NCI-H526 (cell line): ENCODE data around the gene RAI14.

Source experiments
- DNase-seq, 2 experiments: peaks; one replicate each; lab custom pipeline; 2025; lab: John Stamatoyannopoulos, UW

RAI14 gene

DNA sequence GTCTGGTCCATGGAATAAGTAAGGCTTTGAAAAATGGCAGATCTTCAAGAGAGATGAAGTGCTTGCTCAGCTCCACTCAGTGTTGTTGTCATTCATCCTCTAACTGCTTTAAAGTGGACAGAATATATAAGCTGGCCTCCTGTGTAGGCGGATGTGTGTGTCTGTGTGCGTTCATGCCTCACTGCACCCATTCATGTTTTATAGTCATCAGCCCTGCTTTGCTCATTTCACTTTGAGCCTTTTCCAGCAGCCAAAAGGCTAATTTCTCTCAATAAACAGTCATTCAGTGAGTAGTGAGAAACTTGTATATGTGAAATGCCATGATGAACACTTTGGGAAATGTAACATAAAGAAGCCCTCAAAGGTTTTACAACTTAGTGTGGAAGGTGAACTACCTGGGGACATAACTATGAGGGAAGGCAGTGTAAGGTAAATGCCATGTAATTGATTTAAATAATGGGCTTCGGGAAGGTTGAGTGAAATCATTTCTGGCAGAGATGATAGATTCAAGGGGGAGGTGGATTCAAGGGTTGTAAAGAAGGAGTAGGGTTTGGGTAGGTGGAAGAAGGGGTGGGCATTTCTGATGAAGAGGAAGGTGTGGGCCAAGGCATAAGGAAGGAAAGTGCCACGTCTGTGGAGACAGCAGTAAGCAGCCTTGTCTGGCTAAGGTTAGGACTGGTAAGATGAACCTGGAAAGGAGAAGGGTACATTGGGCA, 198.5 kb downstream of the RAI14 start:
- peak; percentile 64 to 67 for DNase-seq

DNA sequence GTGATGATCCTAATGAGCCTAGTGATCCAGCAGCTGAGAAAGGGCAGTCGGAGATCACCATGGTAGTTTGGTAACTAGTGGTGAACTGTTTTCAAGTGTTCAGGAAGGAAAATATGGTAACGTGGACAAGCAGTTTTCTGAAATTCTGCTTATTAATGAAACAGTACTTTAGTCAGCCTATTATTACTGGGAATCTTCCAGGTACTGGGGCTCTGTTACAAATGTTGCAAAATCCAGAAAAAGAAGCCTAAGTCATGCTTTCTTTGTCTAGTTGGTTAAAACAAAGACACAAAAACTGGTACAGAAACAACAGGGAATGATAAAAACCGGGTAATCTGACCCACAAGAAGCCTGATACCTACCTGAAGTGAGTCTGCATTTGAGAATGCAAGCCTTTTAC, 201.0 kb downstream of the RAI14 start:
- no peak for DNase-seq

DNA sequence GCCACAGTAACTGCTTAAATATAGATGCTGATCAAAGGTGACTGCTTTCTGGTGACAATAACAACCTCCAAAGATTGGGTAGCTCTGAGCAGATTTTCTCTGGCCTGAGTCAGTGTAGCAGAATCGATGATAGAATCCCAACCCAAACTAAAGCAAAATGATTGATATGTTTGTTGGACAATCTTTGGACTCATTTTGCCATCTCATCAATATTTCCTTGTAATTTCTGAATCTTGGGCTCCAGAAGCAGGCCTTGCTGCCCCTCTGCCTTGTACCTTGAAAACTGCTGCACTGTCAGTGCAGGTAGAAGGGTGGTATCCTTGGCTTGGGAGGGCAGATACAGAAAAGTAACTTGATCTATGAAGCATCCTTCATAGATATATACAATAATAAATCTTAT, 201.8 kb downstream of the RAI14 start:
- no peak for DNase-seq

DNA sequence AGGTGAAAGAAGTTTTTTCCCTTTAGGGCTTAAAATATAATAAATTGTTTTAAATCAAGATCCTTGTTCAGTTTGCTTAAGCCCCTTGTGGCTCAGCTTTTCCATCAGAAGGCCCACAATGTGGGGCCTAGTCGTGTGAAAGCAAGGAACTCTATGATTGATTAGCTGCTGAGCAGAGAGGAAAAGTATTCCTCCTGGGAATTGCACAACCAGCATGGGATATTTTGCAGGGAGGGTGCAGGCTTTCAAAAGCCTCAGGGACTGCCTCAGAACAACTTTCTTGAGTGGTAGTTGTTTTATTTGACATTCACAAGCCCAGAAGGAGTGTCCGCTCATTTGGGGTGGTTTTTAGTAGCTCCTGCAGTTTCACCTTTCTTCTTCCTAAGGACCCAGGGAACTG, 202.7 kb downstream of the RAI14 start:
- DNase-seq, result no peak

DNA sequence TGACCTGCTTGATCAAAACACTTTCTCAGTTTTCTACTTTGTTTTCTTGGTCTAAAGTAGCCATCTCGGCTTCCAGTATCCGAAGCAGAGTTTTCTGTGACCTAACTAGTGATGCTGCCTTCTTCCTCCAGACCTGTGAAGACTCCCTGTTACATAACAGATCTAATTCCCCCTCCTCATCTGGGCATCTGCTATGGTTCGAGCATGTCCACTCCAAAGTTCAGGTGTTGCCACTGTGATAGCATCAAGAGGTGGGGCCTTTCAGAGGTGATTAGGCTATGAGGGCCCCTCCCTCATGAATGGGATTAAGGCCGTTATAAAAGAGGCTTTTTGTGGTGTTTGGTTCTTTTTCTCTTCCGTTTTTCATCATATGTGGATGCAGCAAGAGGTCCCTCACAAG, 203.1 kb downstream of the RAI14 start:
- no peak for DNase-seq

DNA sequence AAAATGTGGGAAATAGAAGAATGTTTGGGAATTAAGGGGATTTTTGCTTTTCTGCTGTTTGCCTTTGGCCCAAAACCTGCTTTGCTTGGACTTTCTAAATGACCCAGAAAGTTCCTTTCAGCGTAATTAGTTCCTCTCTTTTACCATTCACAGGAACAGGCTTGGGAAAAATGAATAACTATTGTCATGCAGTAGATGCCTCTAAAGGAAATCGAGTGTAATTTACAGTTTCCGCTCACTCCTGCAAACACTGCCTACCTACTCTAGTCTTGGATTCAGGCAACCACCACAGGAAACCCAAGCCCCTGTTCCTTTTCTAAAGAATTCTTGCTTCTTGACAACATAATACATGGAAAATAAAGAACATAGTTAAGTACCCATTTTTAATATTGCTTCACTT, 207.8 kb downstream of the RAI14 start:
- DNase-seq, result no peak

DNA sequence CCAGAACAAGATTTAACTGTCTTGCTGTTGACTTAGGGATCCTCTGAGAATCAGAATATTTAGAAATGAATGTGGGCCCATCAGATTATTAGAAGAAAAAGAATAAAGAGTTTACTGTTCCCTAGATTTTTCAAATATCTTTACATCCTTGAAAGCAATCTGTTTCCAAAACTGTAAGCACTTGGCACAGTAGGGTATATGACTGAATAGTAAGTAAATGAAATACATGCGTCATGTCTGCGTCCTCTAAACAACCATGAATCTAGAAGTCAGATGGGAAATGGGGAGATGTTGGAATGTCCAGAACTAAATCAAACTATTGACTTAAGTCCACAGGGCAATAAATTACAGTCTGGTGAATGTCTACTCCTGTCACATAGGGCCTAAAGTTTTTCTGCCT, 209.0 kb downstream of the RAI14 start:
- no peak for DNase-seq

DNA sequence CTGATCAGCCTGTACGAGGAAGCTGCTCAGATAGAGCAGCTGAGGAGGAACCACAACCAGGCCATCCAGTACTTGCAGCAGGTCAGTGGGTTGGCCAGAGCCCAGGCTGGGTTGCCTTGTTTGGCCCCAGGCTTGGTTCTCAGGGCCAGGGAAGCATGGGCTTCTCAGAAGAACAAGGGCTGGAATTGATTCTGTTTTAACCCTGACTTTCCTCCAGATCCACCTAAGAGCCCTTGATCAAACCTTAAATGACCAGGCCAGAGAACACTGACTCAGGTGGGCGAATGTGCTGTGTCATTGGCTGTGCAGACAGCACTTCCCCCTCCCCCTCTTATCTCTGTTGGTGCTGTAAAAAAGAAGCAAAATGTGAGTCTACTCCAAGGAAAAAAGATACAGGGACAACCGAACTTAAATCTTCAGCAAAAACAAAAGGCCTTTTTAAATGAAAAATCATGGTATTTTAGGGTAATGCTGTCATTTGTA, 210.9 kb downstream of the RAI14 start:
- no peak for DNase-seq

DNA sequence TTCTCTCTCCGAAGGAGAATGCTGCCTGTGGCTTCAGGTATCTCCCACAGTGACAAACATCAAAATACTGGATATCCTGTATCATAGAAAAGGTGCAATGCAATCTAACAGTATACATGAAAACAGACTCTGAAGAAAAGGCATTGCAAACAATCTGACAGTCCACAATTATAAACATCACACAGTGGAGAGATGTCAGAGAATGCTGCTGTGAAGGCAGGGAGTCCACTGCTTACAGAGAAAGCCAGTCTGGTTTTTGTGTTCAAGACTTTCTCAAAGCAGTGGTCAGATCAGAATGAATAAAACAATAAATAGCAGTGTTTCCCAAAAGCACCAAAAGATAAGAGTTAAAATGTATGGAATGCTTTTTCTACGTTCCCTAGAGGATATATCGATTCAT, 211.5 kb downstream of the RAI14 start:
- DNase-seq, result no peak

DNA sequence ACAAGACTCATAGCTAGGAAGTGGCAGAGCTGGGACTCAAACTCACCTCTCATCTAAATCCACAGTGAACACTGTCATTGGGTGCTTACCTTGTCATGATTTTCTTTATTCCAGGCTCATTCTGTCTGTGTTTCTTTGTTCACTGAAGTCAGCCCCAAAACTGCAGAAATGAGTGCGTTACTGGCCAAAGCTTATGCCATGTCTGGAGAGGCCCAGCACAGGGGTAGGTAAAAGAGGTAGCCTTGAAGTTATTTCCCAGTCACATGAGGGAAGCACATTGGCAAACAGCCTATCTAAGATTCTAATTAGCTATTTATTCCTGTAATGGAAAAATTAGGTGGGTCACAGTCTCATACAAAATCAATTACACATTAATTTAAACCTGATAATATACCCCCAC, 212.7 kb downstream of the RAI14 start:
- no peak for DNase-seq

DNA sequence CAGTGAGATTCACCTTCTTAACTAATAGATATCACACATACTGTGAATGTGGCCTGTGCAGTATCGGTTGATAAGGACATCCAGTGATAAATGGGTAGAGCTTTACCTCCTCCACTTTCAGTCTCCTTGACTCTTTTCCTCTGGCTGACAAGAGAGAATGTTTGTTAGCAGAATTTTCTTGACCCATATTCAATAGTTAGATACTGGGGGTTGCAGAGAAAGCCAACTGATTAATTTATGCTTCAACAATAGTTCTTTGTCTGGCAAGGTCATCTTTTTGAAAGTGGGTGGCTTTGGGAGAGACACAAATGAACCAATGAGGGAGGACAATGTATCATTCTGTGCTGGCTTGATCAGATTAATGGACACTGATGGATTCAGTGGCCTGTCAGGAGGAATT, 213.1 kb downstream of the RAI14 start:
- no peak for DNase-seq

DNA sequence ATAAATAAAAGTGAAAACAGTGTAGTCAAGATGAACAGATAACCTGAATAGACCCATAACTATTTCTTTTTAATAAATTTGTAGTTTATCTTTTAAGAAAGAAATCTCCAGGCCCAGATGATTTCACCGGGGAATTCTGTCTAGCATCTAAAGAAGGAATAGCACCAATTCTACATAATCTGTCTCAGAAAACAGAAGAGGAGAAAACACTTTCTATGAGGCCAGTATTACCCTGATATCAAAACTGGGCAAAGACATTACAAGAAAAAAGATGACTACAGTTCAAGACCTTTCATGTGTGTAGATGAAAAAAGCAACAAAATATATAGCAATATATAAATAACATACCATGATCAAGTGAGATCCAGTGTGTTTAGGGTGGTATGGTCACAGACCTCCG, 214.3 kb downstream of the RAI14 start:
- DNase-seq, result no peak

DNA sequence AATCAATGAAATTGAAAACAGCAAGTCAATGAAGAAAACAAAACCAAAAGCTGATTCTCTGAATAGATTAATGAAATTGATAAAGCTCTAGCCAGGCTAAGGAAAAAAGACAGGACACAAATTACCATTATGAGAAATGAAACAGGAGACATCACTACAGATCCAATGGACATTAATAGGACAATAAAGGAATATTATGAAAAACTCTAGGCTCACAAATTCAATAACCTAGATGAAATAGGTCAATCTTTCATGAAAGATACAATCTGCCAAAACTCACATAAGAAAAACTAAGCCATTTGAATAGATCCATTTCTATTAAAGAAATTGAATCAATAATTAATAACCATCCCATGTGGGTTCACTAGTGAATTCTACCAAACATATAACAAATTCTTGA, 220.1 kb downstream of the RAI14 start:
- DNase-seq, result no peak

DNA sequence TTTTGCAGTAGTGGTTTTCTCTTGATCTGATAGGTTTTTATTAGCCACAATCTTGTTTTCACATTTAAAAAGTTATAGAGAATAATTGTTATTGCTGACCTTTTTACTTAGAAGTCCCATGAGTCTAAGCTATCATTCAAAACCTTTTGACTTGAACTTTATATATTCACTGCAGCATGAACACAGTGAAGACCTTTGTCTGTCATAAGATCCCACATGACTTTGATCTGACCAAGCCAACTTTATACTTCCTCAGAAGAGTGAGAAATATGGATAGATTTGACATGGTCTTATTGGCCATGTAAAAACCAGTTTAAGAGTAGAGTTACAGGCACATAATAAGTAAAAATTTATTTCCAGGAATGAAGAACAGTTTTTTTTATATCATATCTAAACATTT, 225.1 kb downstream of the RAI14 start:
- no peak for DNase-seq
